HG02938 (cell line): ENCODE data around the gene TMEM179.

Source experiments
- ATAC-seq: cut with Tn5 transposase; IDR thresholded peaks from one replicate; pipeline ENCODE4 v1.9.1; 2021; ENCODE audit warnings: mild to moderate bottlenecking, moderate library complexity; ENCODE audit not compliant: unreplicated experiment

Gene TMEM179

GRCh38 chr14:104547310-104547997 lies 57.1 kb downstream of the TMEM179 start:
- no peak for ATAC-seq

GRCh38 chr14:104546591-104547309 lies 57.8 kb downstream of the TMEM179 start:
- no peak for ATAC-seq

GRCh38 chr14:104545942-104546501 lies 58.5 kb downstream of the TMEM179 start:
- no peak for ATAC-seq

GRCh38 chr14:104545151-104545941 lies 59.2 kb downstream of the TMEM179 start:
- no peak for ATAC-seq

GRCh38 chr14:104544362-104544961 lies 60.1 kb downstream of the TMEM179 start:
- no peak for ATAC-seq

- no peak for ATAC-seq
Observed at GRCh38 chr14:104542871-104543830, 61.4 kb downstream of the TMEM179 start.

GRCh38 chr14:104541905-104542465 lies 62.6 kb downstream of the TMEM179 start:
- no peak for ATAC-seq
